PC-3 (cell line): ENCODE results near the gene KDM4B. TPM values are rescaled to one million over a fixed set of nuclear protein-coding genes. Genes with fewer than 3 reads are reported as not detected.

ENCODE experiments used
- ATAC-seq: fragments of 200-7000 bp; cut with Tn5 transposase; 2 replicates; pipeline ENCODE4 v1.9.1; 2020; ENCODE audit warnings: mild to moderate bottlenecking, moderate library complexity
- BruUV-seq: library from RNA; stranded (reverse); fragments of 400-500 nt; replicated peaks from 2 replicates; lab custom pipeline; 2021; lab: Mats Ljungman, UMichigan
- CTCF ChIA-PET: fragments of 300-600 bp; sonication (Branson Sonifier 250); formaldehyde crosslinking; loops from one replicate; lab custom pipeline; 2022; ENCODE audit warnings: antibody characterized with exemption; lab: Charles Lee
- POLR2A ChIA-PET: fragments of 300-600 bp; sonication (Branson Sonifier 250); formaldehyde crosslinking; loops from one replicate; lab custom pipeline; 2022; ENCODE audit warnings: antibody characterized with exemption; ENCODE audit not compliant: unreplicated experiment; lab: Charles Lee
- DNase-seq: peaks from one replicate; pipeline ENCODE4 v3.0.0-alpha.2; 2015
- H2AFZ ChIP-seq: fragments of 300-600 bp; sonication (generic); 2 replicates; pipeline ENCODE4 v1.6.0; 2016; ENCODE audit warnings: antibody characterized with exemption, low read length
- H3F3A ChIP-seq: fragments of 300-600 bp; sonication (generic); one replicate; pipeline ENCODE4 v1.6.0; 2017; ENCODE audit warnings: antibody characterized with exemption, low read length, control low read depth, mild to moderate bottlenecking; ENCODE audit not compliant: unreplicated experiment
- H3K27ac ChIP-seq: fragments of 300-600 bp; sonication (generic); 2 replicates; pipeline ENCODE4 v1.5.1; 2016; ENCODE audit warnings: mild to moderate bottlenecking, low read length
- H3K27me3 ChIP-seq: fragments of 300-600 bp; sonication (generic); 2 replicates; pipeline ENCODE4 v1.6.1; 2016; ENCODE audit warnings: low read length, mixed read lengths
- H3K36me3 ChIP-seq: fragments of 300-600 bp; sonication (generic); 2 replicates; pipeline ENCODE4 v1.6.1; 2016; ENCODE audit warnings: low read depth, mixed run types, low read length, mixed read lengths
- H3K4me1 ChIP-seq: fragments of 300-600 bp; sonication (generic); 2 replicates; pipeline ENCODE4 v1.5.1; 2016; ENCODE audit warnings: low read length; ENCODE audit not compliant: insufficient read depth
- H3K4me2 ChIP-seq: fragments of 300-600 bp; sonication (generic); 2 replicates; pipeline ENCODE4 v1.6.0; 2016; ENCODE audit warnings: low read length
- H3K4me3 ChIP-seq: fragments of 300-600 bp; sonication (generic); 2 replicates; pipeline ENCODE4 v1.5.1; 2016; ENCODE audit warnings: mild to moderate bottlenecking, low read length, mixed read lengths
- H3K79me2 ChIP-seq: fragments of 300-600 bp; sonication (generic); 2 replicates; pipeline ENCODE4 v1.6.1; 2017; ENCODE audit warnings: low read length, mixed read lengths
- H3K9ac ChIP-seq: fragments of 300-600 bp; sonication (generic); 2 replicates; pipeline ENCODE4 v1.6.0; 2016; ENCODE audit warnings: mild to moderate bottlenecking, low read length
- H3K9me2 ChIP-seq: fragments of 300-600 bp; sonication (generic); replicated peaks from 2 replicates; pipeline ENCODE4 v1.6.1; 2016; ENCODE audit warnings: mixed run types, low read length, mixed read lengths
- H3K9me3 ChIP-seq: fragments of 300-600 bp; sonication (generic); 2 replicates; pipeline ENCODE4 v1.6.1; 2016; ENCODE audit warnings: low read length, mixed read lengths
- H4K20me1 ChIP-seq: fragments of 300-600 bp; sonication (generic); 2 replicates; pipeline ENCODE4 v1.6.1; 2016; ENCODE audit warnings: low read length, mixed read lengths
- EZH2 ChIP-seq: fragments of 300-600 bp; sonication (generic); IDR thresholded peaks from one replicate; pipeline ENCODE4 v1.6.1; 2017; ENCODE audit warnings: antibody characterized with exemption, mild to moderate bottlenecking, low read length; ENCODE audit not compliant: unreplicated experiment
- EZH2phosphoT487 ChIP-seq: fragments of 300-600 bp; sonication (generic); IDR thresholded peaks from 2 replicates; pipeline ENCODE4 v1.6.1; 2018; ENCODE audit warnings: mild to moderate bottlenecking, antibody characterized with exemption, low read length, borderline replicate concordance
- intact Hi-C: fragments of 100-400 bp; cut with micrococcal nuclease; formaldehyde crosslinking; loops from 2 replicates; pipeline ENCODE4 v1.9.0; 2023
- total RNA-seq: library from RNA; depleted of rRNA; stranded (reverse); fragments of >200 nt; gene quantifications from 2 replicates; pipeline ENCODE4 v1.2.3, GENCODE V29; 2014
- TF ChIP-seq, protein P1 (sequence below): fragments of 300-600 bp; sonication (generic); conservative IDR thresholded peaks from 2 replicates; pipeline ENCODE4 v1.5.1; 2017; ENCODE audit warnings: antibody characterized with exemption, low read depth, mild to moderate bottlenecking, low read length

KDM4B gene
- total RNA-seq, 1 experiment from 2014 or later: 19.8 TPM

DNA sequence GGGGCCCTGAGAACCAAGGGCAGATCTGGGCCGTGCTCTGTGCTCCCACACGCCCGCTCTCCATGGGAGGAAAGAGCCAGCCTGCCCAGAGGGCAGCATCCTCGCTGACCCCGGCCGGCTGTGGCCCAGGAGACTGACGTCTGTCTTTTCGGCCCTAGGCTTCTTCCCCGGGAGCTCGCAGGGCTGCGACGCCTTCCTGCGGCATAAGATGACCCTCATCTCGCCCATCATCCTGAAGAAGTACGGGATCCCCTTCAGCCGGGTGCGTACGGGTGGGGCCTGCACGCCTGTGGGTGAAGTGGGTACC lies 108.2 kb downstream of the KDM4B start:
- no peaks in the 10 kb centered on the region for H3K79me2 ChIP-seq
- H3K4me3 ChIP-seq: no peak overlapping the region
- CTCF ChIA-PET: no interaction called here
- no peak for ATAC-seq
- H3F3A ChIP-seq: no peaks in the 10 kb centered on the region
- no peak for DNase-seq
- H3K4me2 ChIP-seq: no peak overlapping the region
- H4K20me1 ChIP-seq: no peaks in the 10 kb centered on the region
- POLR2A ChIA-PET: no interaction called here
- H3K27me3 ChIP-seq: no peaks in the 10 kb centered on the region
- H2AFZ ChIP-seq: no peak overlapping the region
- no peaks in the 10 kb centered on the region for H3K9me2 ChIP-seq
- H3K9me3 ChIP-seq: no peaks in the 10 kb centered on the region
- no peak overlapping the region for H3K27ac ChIP-seq
- no peak overlapping the region for H3K9ac ChIP-seq
- no TSS peak for BruUV-seq
- intact Hi-C loops: no loop called here
- H3K36me3 ChIP-seq: peaks cover 8% of the 10 kb centered on the region
- no peaks in the 10 kb centered on the region for H3K4me1 ChIP-seq
- TF ChIP-seq EZH2phosphoT487 (no peak), EZH2 (no peak)
- TF ChIP-seq, protein P1, sequence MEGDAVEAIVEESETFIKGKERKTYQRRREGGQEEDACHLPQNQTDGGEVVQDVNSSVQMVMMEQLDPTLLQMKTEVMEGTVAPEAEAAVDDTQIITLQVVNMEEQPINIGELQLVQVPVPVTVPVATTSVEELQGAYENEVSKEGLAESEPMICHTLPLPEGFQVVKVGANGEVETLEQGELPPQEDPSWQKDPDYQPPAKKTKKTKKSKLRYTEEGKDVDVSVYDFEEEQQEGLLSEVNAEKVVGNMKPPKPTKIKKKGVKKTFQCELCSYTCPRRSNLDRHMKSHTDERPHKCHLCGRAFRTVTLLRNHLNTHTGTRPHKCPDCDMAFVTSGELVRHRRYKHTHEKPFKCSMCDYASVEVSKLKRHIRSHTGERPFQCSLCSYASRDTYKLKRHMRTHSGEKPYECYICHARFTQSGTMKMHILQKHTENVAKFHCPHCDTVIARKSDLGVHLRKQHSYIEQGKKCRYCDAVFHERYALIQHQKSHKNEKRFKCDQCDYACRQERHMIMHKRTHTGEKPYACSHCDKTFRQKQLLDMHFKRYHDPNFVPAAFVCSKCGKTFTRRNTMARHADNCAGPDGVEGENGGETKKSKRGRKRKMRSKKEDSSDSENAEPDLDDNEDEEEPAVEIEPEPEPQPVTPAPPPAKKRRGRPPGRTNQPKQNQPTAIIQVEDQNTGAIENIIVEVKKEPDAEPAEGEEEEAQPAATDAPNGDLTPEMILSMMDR: no peak

DNA sequence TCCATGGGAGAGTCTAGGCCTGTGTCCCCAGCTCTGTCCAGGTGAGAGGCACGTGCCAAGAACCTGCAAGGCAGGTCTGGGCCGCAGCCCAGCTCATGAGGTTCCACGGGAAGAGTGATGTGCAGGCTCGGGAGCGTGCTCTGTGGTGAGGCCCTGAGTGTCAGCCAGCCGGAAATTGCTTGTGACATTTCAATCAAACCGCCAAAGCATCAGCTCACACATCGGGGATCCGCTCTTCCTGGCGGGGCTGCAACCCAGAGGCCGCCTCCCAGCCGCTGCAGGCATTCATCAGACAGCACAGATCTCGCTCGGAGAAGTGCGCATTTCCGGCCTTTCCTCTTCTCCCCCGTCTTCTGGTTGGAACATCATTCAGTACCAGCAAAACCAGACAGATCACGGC lies 109.3 kb downstream of the KDM4B start:
- Histone ChIP-seq H3K9me2 (no peaks in the 10 kb centered on the region), H3F3A (no peaks in the 10 kb centered on the region), H3K36me3 (peaks cover 8% of the 10 kb centered on the region), H3K79me2 (no peaks in the 10 kb centered on the region), H2AFZ (no peak overlapping the region), H3K9ac (no peak overlapping the region), H3K9me3 (no peaks in the 10 kb centered on the region), H3K4me2 (no peak overlapping the region), H4K20me1 (no peaks in the 10 kb centered on the region), H3K27ac (no peak overlapping the region), H3K4me1 (no peaks in the 10 kb centered on the region), H3K27me3 (no peaks in the 10 kb centered on the region), H3K4me3 (no peak overlapping the region)
- ChIA-PET CTCF (no interaction called here), POLR2A (interaction anchor here (0.7 kb wide), 1 partner anchor 154 kb away, joined by 3 read pairs; no protein-coding TSS in a partner anchor)
- intact Hi-C loops: no loop called here
- TF ChIP-seq, protein P1: no peak
- TF ChIP-seq EZH2: no peak
- ATAC-seq (no peak), DNase-seq (no peak)
- no TSS peak for BruUV-seq

DNA sequence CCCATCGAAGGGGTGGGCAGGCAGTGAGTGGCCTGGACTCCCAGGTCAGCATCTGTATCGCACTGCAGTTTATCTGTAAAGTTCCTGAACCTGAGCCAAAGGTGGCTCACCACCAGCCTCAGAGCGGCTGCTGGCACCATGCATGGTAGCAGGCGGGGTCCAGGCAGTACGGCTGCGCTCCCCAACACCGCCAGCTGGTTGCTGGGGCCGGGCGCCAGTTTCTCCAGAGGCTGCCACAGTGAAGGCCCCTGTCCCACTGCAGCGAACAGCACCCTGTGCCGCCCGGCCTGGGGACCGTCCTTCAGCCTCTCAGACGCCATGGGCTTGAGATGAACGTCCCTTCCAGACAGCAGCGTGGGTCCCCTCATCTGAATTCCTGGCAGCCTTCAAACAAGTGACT lies 109.8 kb downstream of the KDM4B start:
- CTCF ChIA-PET: no interaction called here
- Histone ChIP-seq H3K27ac (no peak overlapping the region), H3K9ac (no peak overlapping the region), H4K20me1 (no peaks in the 10 kb centered on the region), H3K4me1 (no peaks in the 10 kb centered on the region), H3K4me2 (no peak overlapping the region), H3K79me2 (no peaks in the 10 kb centered on the region), H3K36me3 (peaks cover 5% of the 10 kb centered on the region), H3K9me2 (no peaks in the 10 kb centered on the region), H2AFZ (no peak overlapping the region), H3K27me3 (no peaks in the 10 kb centered on the region), H3F3A (no peaks in the 10 kb centered on the region), H3K4me3 (no peak overlapping the region), H3K9me3 (no peaks in the 10 kb centered on the region)
- no peak for DNase-seq
- POLR2A ChIA-PET: no interaction called here
- ATAC-seq: no peak
- no peak for TF ChIP-seq EZH2phosphoT487
- TF ChIP-seq EZH2: no peak
- TF ChIP-seq, protein P1: no peak
- intact Hi-C loops: no loop called here
- BruUV-seq: no TSS peak
